Measurements from ENCODE around the gene PLCD1. TPM values are rescaled to one million over a fixed set of nuclear protein-coding genes. Genes with fewer than 3 reads are reported as not detected.

Gene PLCD1
- total RNA-seq, 1 donor from 2014 or later, result 20.7 TPM

GRCh38 chr3:37987751-37988179 lies 41.7 kb downstream of the PLCD1 start:
- peaks cover 7% of the 10 kb centered on the region for H3K4me1 Mint-ChIP-seq
- no peak overlapping the region for H3K4me3 Mint-ChIP-seq
- TF ChIP-seq CTCF (IDR thresholded peaks at IDR 0.05; ENCODE audit: unreplicated experiment), result no peak
- H3K27ac Mint-ChIP-seq, result no peak overlapping the region
- peaks cover 4% of the 10 kb centered on the region for H3K27me3 Mint-ChIP-seq (ENCODE audit: low read depth)
- DNase-seq (ENCODE audit: low spot score in 2 of 2, unreplicated experiment in 2 of 2), result no peak
- peaks cover 4% of the 10 kb centered on the region for H3K36me3 Mint-ChIP-seq
- no peaks in the 10 kb centered on the region for H3K9me3 Mint-ChIP-seq

- DNase-seq (ENCODE audit: low spot score in 2 of 2, unreplicated experiment in 2 of 2), result no peak
Measured at GRCh38 chr3:37987315-37987697, 42.1 kb downstream of the PLCD1 start.

GRCh38 chr3:37986479-37987314 lies 42.7 kb downstream of the PLCD1 start:
- Mint-ChIP-seq H3K4me3 (no peak overlapping the region), H3K36me3 (peaks cover 6% of the 10 kb centered on the region), H3K9me3 (no peaks in the 10 kb centered on the region), H3K27ac (no peak overlapping the region), H3K4me1 (peaks cover 7% of the 10 kb centered on the region), H3K27me3 (ENCODE audit: low read depth) (no peaks in the 10 kb centered on the region)
- no peak for DNase-seq (ENCODE audit: low spot score in 2 of 2, unreplicated experiment in 2 of 2)
- TF ChIP-seq CTCF (IDR thresholded peaks at IDR 0.05; ENCODE audit: unreplicated experiment), result no peak

More at GRCh38 chr3:37987315-37987697, 42.1 kb downstream of the PLCD1 start:
- Mint-ChIP-seq H3K27me3 (ENCODE audit: low read depth) (peaks cover 3% of the 10 kb centered on the region), H3K9me3 (no peaks in the 10 kb centered on the region), H3K4me1 (peaks cover 7% of the 10 kb centered on the region), H3K27ac (no peak overlapping the region), H3K4me3 (no peak overlapping the region), H3K36me3 (peaks cover 4% of the 10 kb centered on the region)
- no peak for TF ChIP-seq CTCF (IDR thresholded peaks at IDR 0.05; ENCODE audit: unreplicated experiment)

- TF ChIP-seq CTCF (IDR thresholded peaks at IDR 0.05; ENCODE audit: unreplicated experiment), result no peak
- DNase-seq (ENCODE audit: low spot score in 2 of 2, unreplicated experiment in 2 of 2), result no peak
- H3K27ac Mint-ChIP-seq, result no peak overlapping the region
Measured at GRCh38 chr3:37985637-37986320, 43.7 kb downstream of the PLCD1 start.

GRCh38 chr3:37984596-37984995 lies 44.8 kb downstream of the PLCD1 start:
- Mint-ChIP-seq H3K27ac (no peak overlapping the region), H3K27me3 (ENCODE audit: low read depth) (no peaks in the 10 kb centered on the region), H3K4me3 (no peak overlapping the region), H3K9me3 (no peaks in the 10 kb centered on the region), H3K4me1 (peaks cover 3% of the 10 kb centered on the region), H3K36me3 (peaks cover 8% of the 10 kb centered on the region)
- no peak for DNase-seq (ENCODE audit: low spot score in 2 of 2, unreplicated experiment in 2 of 2)
- no peak for TF ChIP-seq CTCF (IDR thresholded peaks at IDR 0.05; ENCODE audit: unreplicated experiment)

More at GRCh38 chr3:37985637-37986320, 43.7 kb downstream of the PLCD1 start:
- H3K36me3 Mint-ChIP-seq, result peaks cover 8% of the 10 kb centered on the region
- H3K9me3 Mint-ChIP-seq, result no peaks in the 10 kb centered on the region
- H3K4me3 Mint-ChIP-seq, result no peak overlapping the region
- H3K27me3 Mint-ChIP-seq (ENCODE audit: low read depth), result no peaks in the 10 kb centered on the region
- peaks cover 6% of the 10 kb centered on the region for H3K4me1 Mint-ChIP-seq
